ENCODE data around the gene MBOAT2.

The MBOAT2 gene

DNA sequence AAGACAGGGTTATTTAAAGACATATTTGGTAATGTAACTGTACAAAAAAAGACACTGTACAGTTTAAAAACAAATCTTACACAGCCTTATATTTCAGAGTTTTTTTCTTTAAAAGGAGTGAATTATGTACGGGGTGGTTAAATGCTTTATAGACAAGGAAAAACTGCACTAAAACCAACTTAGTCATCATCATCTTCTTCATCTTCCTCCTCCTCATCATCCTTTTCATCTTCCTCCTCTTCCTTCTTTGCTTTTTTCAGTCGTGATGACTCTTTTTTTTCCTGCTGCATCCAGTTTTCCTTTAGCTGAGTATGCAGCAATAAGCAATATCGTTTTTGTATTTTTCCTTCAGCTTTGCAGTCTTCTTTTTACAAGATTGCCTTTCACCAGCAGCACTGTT lies 14.6 kb upstream of the MBOAT2 start:
- no peak for DNase-seq (ENCODE audit: low read depth)

DNA sequence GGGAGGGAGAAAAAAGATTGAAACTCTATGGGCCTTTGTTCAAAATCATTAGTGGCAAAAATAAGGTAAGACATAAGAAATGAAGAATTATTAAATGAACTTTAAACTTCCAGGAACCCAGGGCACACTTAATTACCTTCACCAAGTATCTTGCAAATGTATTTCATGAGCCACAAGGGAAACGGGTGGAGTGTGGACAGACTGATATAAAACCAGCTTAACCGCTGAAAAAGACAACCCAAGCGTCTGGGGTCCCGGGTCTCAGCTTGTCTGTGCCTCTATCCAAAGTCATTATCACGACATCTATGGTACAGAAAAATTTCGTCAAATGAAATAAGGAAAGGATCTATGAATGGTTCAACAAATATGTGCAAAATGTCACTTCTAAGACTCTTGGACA lies 13.9 kb upstream of the MBOAT2 start:
- no peak for DNase-seq (ENCODE audit: low read depth)

GRCh38 chr2:9015998-9016397 lies 12.5 kb upstream of the MBOAT2 start:
- no peak for DNase-seq (ENCODE audit: low read depth)

- DNase-seq (ENCODE audit: low read depth) = no peak
Measured at GRCh38 chr2:9013403-9013802, 9.9 kb upstream of the MBOAT2 start.

DNA sequence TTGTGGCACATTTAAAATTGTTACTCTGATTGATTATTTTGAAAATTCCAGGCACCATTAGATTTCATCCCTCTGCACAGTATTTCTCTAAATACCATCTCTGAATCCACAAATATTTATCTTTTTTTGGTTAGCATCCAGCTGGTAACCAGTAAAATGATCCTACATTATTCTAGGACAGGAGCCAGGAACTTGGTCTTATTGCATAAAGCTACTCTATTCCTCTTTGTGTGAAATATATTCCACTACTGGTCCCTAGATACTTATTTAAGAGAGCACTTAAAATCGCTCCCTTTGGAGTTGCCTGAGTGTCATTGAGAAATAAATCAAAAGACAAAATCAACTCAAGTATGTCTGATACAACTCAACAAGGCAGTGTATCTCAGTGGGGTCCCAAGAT lies 7.4 kb upstream of the MBOAT2 start:
- no peak for DNase-seq (ENCODE audit: low read depth)

- no peak for DNase-seq (ENCODE audit: low read depth)
Measured at GRCh38 chr2:9008951-9009664, 5.6 kb upstream of the MBOAT2 start.

DNA sequence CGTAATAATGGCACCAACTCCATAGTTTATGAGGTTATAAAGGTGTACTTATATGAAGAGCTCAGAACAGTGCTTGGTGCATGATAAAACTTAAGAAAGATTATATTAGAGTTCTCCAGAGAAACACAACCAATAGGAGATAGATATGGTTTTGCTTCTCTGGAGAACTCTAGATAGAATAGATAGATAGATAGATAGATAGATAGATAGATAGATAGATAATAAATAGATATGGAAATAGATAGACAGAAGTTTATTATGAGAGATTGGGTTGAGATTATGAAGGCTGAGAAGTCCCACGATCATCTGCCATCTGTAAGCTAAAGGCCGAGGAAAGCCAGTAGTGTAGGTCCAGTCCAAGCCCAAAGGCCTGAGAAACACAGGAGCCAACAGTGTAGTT lies 2.9 kb upstream of the MBOAT2 start:
- no peak for DNase-seq (ENCODE audit: low read depth)

DNA sequence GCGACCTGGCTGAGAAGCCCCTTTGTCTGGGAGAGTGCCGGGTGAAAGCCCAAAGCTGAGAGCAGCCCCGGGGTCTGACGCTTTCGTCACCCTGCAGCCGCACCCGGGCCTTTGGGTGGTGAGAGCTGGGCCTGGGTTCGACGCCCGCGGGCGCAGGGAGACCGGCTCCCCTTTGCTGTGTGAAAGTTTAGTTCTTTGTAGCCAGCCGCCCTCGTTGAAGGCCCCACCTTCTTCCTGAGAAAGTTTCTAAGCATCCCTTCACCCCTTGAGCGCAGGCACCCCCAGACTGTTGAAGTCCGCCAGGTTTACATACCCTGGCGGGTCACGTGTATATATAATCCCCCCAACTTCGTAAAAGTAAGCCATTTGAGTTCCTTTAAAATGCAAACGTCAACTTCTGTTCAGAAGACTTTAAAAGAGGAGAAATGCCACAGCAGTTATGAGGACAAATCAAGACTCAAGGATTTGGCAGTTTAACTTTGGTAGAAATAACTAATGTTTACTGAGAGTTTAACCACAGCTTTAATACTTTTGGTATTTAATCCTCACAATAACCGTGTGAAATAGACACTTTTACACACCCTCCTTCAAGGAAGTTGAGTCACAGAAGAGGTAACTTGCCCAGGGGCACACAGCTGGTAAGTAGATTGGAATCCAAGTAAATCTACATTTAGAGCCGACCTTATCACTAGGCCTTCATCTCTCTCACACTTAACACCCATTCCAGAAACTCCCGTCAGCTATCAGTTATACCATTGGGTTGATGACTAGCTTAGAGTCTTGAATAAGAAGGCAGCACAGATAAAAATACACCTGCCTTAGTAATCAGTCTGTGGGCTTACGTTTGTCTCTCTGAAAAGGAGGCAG lies 1.1 kb upstream of the MBOAT2 start:
- no peak for DNase-seq (ENCODE audit: low read depth)

- no peak for DNase-seq (ENCODE audit: low read depth)
Measured at GRCh38 chr2:9003366-9003615, 193 bp downstream of the MBOAT2 start.

DNA sequence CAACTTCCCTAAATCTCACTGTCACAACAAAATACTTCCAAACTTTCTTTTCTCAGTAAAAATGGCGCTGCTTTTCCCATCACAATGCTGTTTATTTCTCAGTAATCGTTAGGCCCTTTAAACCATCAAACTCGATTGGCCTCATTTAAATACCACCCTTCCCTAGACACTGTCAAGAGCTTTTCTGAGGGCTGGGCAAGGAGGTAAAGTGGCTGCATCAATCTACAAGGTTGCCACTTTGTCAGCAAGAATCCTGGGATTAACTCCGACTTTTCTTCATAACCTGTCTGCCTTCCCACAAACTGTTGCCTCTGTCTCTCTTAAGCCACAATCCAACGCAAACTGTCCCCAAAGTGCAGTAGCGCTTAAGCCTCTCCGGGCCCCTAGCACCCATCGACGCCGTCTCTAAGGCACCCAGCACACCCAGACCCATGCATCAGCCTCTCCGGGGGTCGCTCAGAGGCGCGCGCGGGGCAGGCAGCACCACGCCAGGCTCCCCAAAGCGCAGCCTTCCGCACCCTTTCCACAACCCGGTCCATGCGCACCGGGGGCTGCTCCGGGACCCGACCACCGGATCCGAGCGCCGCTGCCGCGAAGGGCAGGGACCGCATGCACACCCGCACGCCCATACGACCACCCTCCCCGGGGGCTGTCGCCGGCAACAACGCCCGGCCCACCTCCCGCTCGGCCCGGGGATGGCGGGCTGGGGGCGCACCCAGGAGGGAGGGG lies 683 bp downstream of the MBOAT2 start:
- DNase-seq (ENCODE audit: low read depth) = no peak

DNA sequence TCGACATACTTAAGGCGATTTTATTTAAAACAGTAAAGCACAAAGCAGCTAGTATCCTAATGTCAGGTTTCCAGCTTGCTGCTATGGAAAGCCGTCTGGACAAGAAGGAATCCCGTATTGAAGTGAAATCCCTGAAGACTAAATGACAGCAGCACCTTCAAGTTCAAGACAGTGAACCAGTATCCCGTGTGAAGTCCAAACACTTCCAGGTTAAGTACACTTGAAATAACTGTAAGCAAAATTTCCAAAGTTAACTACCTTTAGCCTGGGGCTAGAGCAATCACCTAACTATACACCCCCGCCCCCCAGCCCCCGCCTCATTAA lies 1.2 kb downstream of the MBOAT2 start:
- no peak for DNase-seq (ENCODE audit: low read depth)

GRCh38 chr2:9001778-9002177 lies 1.7 kb downstream of the MBOAT2 start:
- DNase-seq (ENCODE audit: low read depth) = no peak

DNA sequence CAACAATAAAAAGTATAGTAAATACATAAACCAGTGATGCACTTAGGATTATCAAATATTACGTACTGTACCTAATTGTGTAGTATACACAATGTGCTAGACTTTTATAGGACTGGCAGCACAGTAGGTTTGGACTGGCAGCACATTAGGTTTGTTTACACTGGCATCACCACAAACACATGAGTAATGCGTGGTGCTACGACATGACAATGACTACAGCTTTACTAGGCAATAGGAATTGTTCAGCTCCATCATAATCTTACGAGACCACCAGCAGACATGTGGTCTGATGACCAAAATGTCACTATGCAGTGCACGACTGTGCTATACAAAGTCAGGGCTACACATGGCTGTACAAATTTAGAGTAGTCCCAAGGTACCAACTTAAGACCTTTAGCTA lies 2.3 kb downstream of the MBOAT2 start:
- no peak for DNase-seq (ENCODE audit: low read depth)

- no peak for DNase-seq (ENCODE audit: low read depth)
Measured at GRCh38 chr2:9000442-9000841, 3.0 kb downstream of the MBOAT2 start.

GRCh38 chr2:8999797-9000196 lies 3.7 kb downstream of the MBOAT2 start:
- DNase-seq (ENCODE audit: low read depth) = no peak

DNA sequence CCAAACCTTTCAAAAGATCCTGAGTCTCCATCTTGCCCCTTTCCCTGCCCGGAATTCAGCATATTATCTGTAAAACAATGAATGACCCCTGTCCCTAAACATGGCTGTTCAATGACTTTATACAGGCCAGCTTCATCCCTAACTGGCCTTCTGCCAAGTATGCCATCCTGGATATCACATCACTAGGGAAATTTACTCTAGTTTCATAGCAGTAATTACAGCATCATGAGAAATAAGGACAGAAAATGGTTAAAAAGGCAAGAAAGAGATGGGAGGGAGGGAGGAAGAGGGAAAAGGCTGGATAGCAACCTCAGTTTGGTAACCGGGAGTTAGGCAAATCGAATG lies 4.4 kb downstream of the MBOAT2 start:
- DNase-seq (ENCODE audit: low read depth) = no peak

DNA sequence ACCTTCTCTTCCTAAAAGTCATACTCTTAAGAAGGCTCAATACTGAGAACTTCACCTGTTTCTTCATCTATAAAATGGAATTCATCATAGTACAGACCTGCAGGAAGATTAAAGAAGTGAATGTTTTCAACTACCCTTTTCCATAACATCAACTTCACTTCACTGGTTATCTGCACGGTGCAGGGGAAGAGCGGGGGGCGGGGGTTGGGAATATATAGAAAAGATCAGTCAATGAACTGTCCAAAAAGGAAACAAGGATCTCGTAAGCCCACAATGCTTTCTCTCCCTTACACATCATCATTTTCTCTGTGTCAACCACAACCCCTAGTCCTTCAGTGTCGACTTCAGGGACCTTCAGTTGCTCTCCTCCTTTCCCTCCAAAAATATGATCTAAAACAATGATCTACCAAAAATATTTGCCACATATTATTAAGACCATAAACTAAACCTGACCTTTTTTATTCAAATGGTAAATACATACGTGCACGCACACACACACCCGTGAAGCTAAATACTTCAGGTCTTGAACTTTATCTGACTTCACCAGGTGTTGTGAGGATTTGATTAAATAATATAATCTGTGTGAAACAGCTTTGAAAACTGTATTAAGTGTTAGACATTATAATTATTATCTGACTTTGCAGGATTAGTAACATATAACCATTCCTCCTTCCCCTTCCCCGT lies 4.9 kb downstream of the MBOAT2 start:
- DNase-seq (ENCODE audit: low read depth) = no peak

- no peak for DNase-seq (ENCODE audit: low read depth)
Measured at GRCh38 chr2:8997631-8998030, 5.9 kb downstream of the MBOAT2 start.

DNA sequence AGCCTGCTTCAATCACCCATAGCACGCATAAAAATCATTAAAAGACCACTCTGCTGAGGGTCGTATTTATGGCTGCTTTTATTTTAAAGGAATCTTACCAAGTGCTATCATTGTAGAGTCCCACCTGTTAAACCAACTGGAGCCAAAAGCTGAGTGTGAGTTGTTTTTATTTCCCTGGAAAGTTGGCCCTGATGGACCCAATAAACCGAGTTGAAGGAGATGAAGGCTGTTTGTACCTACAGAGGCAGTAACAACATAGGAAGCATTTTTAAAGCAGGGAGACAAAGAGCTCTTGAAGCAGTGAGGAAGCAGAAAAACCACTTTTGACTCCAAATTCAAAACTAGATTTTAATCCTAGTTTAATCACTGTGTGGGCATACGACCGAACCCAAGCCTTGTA lies 6.4 kb downstream of the MBOAT2 start:
- DNase-seq (ENCODE audit: low read depth) = no peak

GRCh38 chr2:8996006-8996405 lies 7.5 kb downstream of the MBOAT2 start:
- no peak for DNase-seq (ENCODE audit: low read depth)

DNA sequence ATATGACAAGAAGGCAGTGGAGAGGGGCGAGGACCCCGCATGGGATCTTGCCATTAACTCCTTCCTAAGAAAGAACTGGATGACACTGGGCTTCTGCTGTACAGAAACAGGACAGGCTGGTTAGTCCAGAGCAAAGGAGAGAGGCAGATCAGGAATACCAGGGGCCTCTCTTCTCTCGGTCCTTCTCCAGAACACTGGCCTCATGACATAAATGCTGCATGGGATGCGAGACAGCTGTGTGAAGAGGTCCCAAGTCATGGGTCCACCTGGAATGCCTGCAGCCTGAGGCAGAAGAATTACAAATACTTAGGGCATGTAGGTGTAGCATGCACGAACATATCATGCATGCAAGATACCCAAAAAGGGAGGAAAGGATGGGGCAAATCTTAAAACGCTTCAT lies 9.1 kb downstream of the MBOAT2 start:
- no peak for DNase-seq (ENCODE audit: low read depth)

DNA sequence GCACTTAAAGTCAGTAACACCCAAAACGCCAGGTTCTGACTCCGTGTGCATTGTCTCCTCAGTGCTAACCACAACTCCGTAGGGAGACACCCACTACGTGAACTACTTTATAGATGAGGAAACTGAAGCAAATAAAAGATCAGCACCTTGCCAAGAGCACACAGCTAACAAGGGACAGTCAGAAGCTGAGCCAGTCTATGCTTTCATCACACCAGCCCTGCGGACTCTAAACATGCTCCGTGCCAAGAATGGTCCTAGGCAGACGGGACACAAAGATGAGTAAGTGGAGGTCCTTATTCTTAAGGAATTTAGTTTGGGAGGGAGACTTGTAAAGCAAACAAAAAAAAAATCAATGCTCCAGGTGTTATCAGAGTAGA lies 9.6 kb downstream of the MBOAT2 start:
- DNase-seq (ENCODE audit: low read depth) = no peak
